Small intestine (tissue), 7 donors: Measurements from ENCODE around the gene PI4KA. TPM values are rescaled to one million over a fixed set of nuclear protein-coding genes. Genes with fewer than 3 reads are reported as not detected.
"Not testable (repeated sequence)": the region's sequence is repeated elsewhere in the genome, so short reads cannot be mapped to it uniquely, and the experiment has no call there.

Source experiments
- DNase-seq, 2 donors: peaks; one replicate each; pipeline versions ENCODE4 v3.0.0 to v3.0.0-alpha.2; 2013
- FAIRE-seq: peaks from 2 replicates; lab custom pipeline; 2012; peaks lifted over from hg19 to GRCh38; lab: Jason Lieb, UNC
- H3K27ac ChIP-seq, 3 donors: one replicate each; pipeline ENCODE4 v1.5.1; 2013; ENCODE audit warnings: low read length in 2 of 3, mild to moderate bottlenecking in 2 of 3, control low read depth in 1 of 3, inconsistent platforms in 1 of 3, low read depth in 1 of 3, moderate library complexity in 1 of 3
- H3K27me3 ChIP-seq, 3 donors: one replicate each; pipeline ENCODE4 v1.6.1; 2013; ENCODE audit warnings: low read length in 3 of 3, inconsistent platforms in 1 of 3; ENCODE audit not compliant: control insufficient read depth in 3 of 3, insufficient read depth in 3 of 3
- H3K36me3 ChIP-seq, 3 donors: one replicate each; pipeline ENCODE4 v1.6.1; 2013; ENCODE audit warnings: low read length in 3 of 3, inconsistent platforms in 1 of 3, low read depth in 1 of 3, mild to moderate bottlenecking in 1 of 3, moderate library complexity in 1 of 3; ENCODE audit not compliant: control insufficient read depth in 3 of 3, insufficient read depth in 2 of 3
- H3K4me1 ChIP-seq, 3 donors: one replicate each; pipeline ENCODE4 v1.6.1; 2013; ENCODE audit warnings: low read length in 2 of 3, inconsistent platforms in 1 of 3, low read depth in 1 of 3, mild to moderate bottlenecking in 1 of 3, moderate library complexity in 1 of 3; ENCODE audit not compliant: control insufficient read depth in 3 of 3, insufficient read depth in 2 of 3
- H3K4me3 ChIP-seq, 3 donors: one replicate each; pipeline ENCODE4 v1.5.1; 2013; ENCODE audit warnings: low read length in 3 of 3, control low read depth in 1 of 3, inconsistent platforms in 1 of 3, low read depth in 1 of 3, mild to moderate bottlenecking in 1 of 3, moderate library complexity in 1 of 3
- H3K9me3 ChIP-seq, 2 donors: one replicate each; pipeline ENCODE4 v1.6.1; 2013; ENCODE audit warnings: low read depth in 1 of 2, low read length in 1 of 2; ENCODE audit not compliant: control insufficient read depth in 2 of 2, insufficient read depth in 1 of 2
- WGBS, 3 donors: extraction: QIAGEN DNeasy Blood & Tissue Kit; methylation state at CpG; one replicate each; pipeline ENCODE4 v1.1.7; 2013; 5-methylcytosine and 5-hydroxymethylcytosine counted together
- polyA plus RNA-seq, 4 donors: library from polyadenylated mRNA; stranded (reverse) in 3 of 4; unstranded in 1 of 4; fragments of 200-250 nt in 3 of 4; fragments of 120-200 nt in 1 of 4; gene quantifications; one replicate each; pipeline versions ENCODE4 v1.2.1 to v1.2.3, GENCODE V29; 2013
- donor health status: healthy with polysubstance abuse.
- donor health status: control.
- donor health status: control.
- donor health status: Bipolar disorder and iron deficiency.
- donor health status: healthy.

The PI4KA gene
- polyA plus RNA-seq, 4 donors: 40.5 to 82.0 (median 45.8) TPM

DNA sequence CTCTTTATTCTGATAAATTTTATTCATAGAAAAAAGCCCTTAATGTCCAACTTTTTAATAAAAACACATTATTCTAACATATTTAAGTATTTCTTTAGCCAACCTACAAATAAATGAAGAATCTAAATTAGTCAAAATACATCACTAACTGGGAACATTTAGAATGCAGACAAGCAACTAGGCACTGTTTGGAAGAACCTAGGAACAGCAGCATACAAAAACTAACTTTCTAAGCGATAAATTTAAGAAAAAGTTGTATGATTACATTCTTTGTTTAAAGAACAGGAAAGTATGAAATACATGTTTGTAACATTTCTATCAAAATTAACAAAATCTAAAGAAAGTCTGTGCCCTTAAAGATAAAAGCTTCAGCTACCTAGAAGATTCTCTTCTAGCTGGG is 35.3 kb downstream of the PI4KA start:
- no peaks in the 10 kb centered on the region for H3K27me3 ChIP-seq
- 95 to 100% (median 99%) methylated on average over 1 of the region's 1 CpG for WGBS, 3 donors
- H3K4me1 ChIP-seq: peaks cover 0 to 2% (median 0%) of the 10 kb centered on the region in 3 donors
- no peaks in the 10 kb centered on the region for H3K9me3 ChIP-seq
- peaks cover 3 to 37% (median 23%) of the 10 kb centered on the region in 3 donors for H3K36me3 ChIP-seq
- FAIRE-seq (no peak), DNase-seq (no peak)
- H3K4me3 ChIP-seq: no peak overlapping the region
- no peak overlapping the region for H3K27ac ChIP-seq

GRCh38 chr22:20822240-20822639 is 36.4 kb downstream of the PI4KA start:
- FAIRE-seq (no peak), DNase-seq (no peak)
- no peak overlapping the region for H3K4me3 ChIP-seq
- H3K9me3 ChIP-seq: no peaks in the 10 kb centered on the region
- H3K27me3 ChIP-seq: no peaks in the 10 kb centered on the region
- peaks cover 3 to 45% (median 24%) of the 10 kb centered on the region in 3 donors for H3K36me3 ChIP-seq
- H3K27ac ChIP-seq: no peak overlapping the region
- peaks cover 0 to 2% (median 0%) of the 10 kb centered on the region in 3 donors for H3K4me1 ChIP-seq
- 96 to 97% (median 96%) methylated on average over 5 of the region's 5 CpGs for WGBS, 3 donors

DNA sequence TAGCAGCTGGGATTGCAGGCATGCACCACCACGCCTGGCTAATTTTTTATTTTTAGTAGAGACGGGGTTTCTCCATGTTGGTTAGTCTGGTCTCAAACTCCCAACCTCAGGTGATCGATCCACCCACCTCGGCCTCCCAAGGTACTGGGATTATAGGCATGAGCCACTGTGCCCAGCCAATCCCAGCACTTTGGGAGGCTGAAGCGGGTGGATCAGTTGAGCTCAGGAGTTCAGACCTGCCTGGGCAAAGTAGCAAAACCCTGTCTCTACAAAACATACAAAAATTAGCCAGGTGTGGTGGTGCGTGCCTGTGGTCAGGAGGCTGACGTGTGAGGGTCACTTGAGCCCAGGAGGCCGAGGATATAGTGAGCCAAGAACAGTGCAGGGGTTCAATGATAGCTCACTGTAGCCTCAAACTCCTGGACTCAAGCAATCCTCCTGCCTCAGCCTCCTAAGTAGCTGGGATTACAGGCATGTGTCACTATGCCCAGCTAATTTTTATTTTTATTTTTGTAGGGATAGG is 36.8 kb downstream of the PI4KA start:
- not testable (repeated sequence) for FAIRE-seq, H3K27ac ChIP-seq, H3K4me3 ChIP-seq, H3K27me3 ChIP-seq, H3K9me3 ChIP-seq, H3K4me1 ChIP-seq, DNase-seq
- 97 to 98% (median 98%) methylated on average over 8 of the region's 8 CpGs for WGBS, 3 donors
- H3K36me3 ChIP-seq: peaks cover 3 to 46% (median 25%) of the 10 kb centered on the region in 3 donors

- WGBS, 3 donors: 97 to 99% (median 98%) methylated on average over 9 of the region's 9 CpGs
- FAIRE-seq (no peak), DNase-seq (no peak)
- Histone ChIP-seq H3K4me1 (peaks cover 0 to 2% (median 0%) of the 10 kb centered on the region in 3 donors), H3K27me3 (no peaks in the 10 kb centered on the region), H3K9me3 (no peaks in the 10 kb centered on the region), H3K4me3 (no peak overlapping the region), H3K27ac (peak overlapping the region in 1 of 3 donors; percentile 48), H3K36me3 (peaks cover 3 to 56% (median 26%) of the 10 kb centered on the region in 3 donors)
These were observed 39.1 kb downstream of the PI4KA start for GRCh38 chr22:20819471-20819870.

DNA sequence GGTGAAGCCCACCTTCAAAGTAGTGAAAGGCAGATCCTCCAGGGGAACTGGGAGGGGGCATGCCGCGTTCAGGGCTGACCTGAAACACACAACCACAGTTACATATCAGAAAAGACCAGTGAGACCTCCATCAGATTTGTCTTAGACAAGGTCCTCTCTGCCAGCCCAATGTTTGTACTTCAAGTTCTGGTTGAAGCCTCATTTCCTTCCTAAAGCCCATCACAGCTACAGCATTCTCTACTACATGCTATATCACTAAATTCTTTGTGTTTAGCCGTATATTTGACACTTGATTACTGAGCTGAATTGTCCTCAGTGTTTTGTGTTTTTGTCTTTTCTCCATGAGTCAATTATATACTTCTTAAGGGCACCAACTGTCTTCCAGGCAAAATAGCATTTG is 40.1 kb downstream of the PI4KA start:
- FAIRE-seq: no peak
- H3K36me3 ChIP-seq: peaks cover 3 to 54% (median 20%) of the 10 kb centered on the region in 3 donors
- 89 to 96% (median 90%) methylated on average over 3 of the region's 3 CpGs for WGBS, 3 donors

GRCh38 chr22:20816559-20816958 is 42.1 kb downstream of the PI4KA start:
- no peaks in the 10 kb centered on the region for H3K27me3 ChIP-seq
- DNase-seq (no peak), FAIRE-seq (no peak)
- no peaks in the 10 kb centered on the region for H3K9me3 ChIP-seq
- WGBS, 3 donors: 97 to 98% (median 97%) methylated on average over 6 of the region's 6 CpGs
- no peak overlapping the region for H3K27ac ChIP-seq
- H3K4me1 ChIP-seq: peaks cover 0 to 2% (median 0%) of the 10 kb centered on the region in 3 donors
- no peak overlapping the region for H3K4me3 ChIP-seq
- peaks cover 3 to 57% (median 20%) of the 10 kb centered on the region in 3 donors for H3K36me3 ChIP-seq

More for the DNA sequence above, 40.1 kb downstream of the PI4KA start:
- no peaks in the 10 kb centered on the region for H3K27me3 ChIP-seq
- peaks cover 0 to 2% (median 0%) of the 10 kb centered on the region in 3 donors for H3K4me1 ChIP-seq
- no peak overlapping the region for H3K4me3 ChIP-seq
- DNase-seq: no peak
- no peaks in the 10 kb centered on the region for H3K9me3 ChIP-seq
- H3K27ac ChIP-seq: no peak overlapping the region

GRCh38 chr22:20815477-20816050 is 43.0 kb downstream of the PI4KA start:
- Histone ChIP-seq H3K4me3 (no peak overlapping the region), H3K27ac (no peak overlapping the region), H3K9me3 (no peaks in the 10 kb centered on the region), H3K36me3 (peaks cover 3 to 59% (median 16%) of the 10 kb centered on the region in 3 donors), H3K4me1 (peaks cover 0 to 2% (median 0%) of the 10 kb centered on the region in 3 donors), H3K27me3 (no peaks in the 10 kb centered on the region)
- FAIRE-seq (no peak), DNase-seq (no peak)
- WGBS, 3 donors: 95 to 98% (median 96%) methylated on average over 9 of the region's 9 CpGs

DNA sequence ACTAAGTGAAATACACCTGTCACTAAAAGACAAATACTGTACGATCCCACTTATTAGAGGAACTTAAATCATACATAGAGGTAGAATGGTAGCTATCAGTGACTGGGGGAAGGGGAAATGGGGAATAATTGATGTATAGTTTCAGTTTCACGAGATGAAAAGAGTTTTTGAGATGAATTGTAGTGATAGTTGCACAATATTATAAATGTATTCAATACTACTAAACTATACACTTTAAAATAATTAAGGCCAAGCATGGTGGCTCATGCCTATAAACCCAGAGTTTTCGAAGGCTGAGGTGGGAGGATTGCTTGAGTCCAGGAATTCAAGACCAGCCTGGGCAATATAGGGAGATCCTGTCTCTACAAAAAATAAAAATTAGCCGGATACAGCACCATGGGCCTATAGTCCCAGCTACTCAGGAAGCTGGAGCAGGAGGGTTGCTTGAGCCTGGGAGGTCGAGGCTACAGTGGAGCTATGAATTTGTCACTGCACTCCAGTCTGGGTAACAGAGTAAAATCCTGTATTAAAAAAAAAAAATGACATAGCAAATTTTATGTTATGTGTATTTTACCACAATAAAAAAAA is 44.3 kb downstream of the PI4KA start:
- DNase-seq (no peak), FAIRE-seq (no peak)
- Histone ChIP-seq H3K27ac (no peak overlapping the region), H3K9me3 (no peaks in the 10 kb centered on the region), H3K27me3 (no peaks in the 10 kb centered on the region), H3K4me1 (no peaks in the 10 kb centered on the region), H3K36me3 (peaks cover 6 to 65% (median 9%) of the 10 kb centered on the region in 3 donors), H3K4me3 (no peak overlapping the region)
- WGBS, 3 donors: 85 to 91% (median 91%) methylated on average over 5 of the region's 5 CpGs
